Muscle layer of colon (tissue), 2 donors: ENCODE measurements around the gene POLR3H.
A peak's percentile ranks its signal among the peaks of the same experiment; 100 is the strongest.

Source experiments
- H3K27ac ChIP-seq: one replicate; pipeline ENCODE4 v1.7.0; 2013; ENCODE audit warnings: low read depth, mild to moderate bottlenecking, low read length, moderate library complexity
- H3K27me3 ChIP-seq, 2 donors: one replicate each; pipeline ENCODE4 v1.7.0; 2013; ENCODE audit warnings: low read length in 2 of 2, mild to moderate bottlenecking in 2 of 2; ENCODE audit not compliant: insufficient read depth in 2 of 2, control insufficient read depth in 1 of 2
- H3K36me3 ChIP-seq: one replicate; pipeline ENCODE4 v1.7.0; 2013; ENCODE audit warnings: mild to moderate bottlenecking, low read length; ENCODE audit not compliant: insufficient read depth
- H3K4me1 ChIP-seq: one replicate; pipeline ENCODE4 v1.7.0; 2013; ENCODE audit warnings: mild to moderate bottlenecking, low read length; ENCODE audit not compliant: insufficient read depth
- H3K4me3 ChIP-seq, 2 donors: one replicate each; pipeline ENCODE4 v1.7.0; 2013; ENCODE audit warnings: low read length in 2 of 2, low read depth in 1 of 2, mild to moderate bottlenecking in 1 of 2, moderate library complexity in 1 of 2
- H3K9ac ChIP-seq: one replicate; pipeline ENCODE4 v1.7.0; 2013; ENCODE audit warnings: low read length
- H3K9me3 ChIP-seq: one replicate; pipeline ENCODE4 v1.7.0; 2013; ENCODE audit warnings: mild to moderate bottlenecking, low read length
- donor health status: abdominal sarcoma.
- donor health status: Adenocarcinoma of cecum.

The POLR3H gene

DNA sequence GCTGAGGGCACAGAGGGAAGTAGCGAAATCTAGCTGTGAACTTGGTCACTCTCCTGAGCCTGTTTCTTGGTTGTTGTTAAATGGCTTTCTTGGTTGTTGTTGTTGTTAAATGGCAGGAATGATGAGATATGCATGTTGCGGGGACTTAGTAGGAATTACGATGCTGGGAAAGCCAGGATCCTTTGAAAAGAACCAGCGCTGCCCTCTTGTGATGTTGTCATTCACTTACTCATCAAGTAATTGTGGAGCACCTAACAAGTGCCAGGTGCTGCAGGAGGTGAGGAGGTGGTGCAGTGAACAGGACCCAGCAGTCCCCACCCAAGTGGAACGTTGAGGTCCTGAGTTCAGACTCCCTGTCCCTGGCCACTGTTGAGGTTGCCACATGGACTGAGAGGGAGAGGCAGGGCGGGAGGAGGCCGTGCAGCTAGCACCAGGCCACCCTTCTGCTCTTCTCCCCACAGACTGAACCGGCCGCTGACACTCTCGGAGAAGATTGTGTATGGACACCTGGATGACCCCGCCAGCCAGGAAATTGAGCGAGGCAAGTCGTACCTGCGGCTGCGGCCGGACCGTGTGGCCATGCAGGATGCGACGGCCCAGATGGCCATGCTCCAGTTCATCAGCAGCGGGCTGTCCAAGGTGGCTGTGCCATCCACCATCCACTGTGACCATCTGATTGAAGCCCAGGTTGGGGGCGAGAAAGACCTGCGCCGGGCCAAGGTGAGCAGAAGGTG is 36.8 kb downstream of the POLR3H start:
- Histone ChIP-seq H3K36me3 (peaks cover 48% of the 10 kb centered on the region), H3K27me3 (no peaks in the 10 kb centered on the region), H3K9ac (no peak overlapping the region), H3K27ac (no peak overlapping the region), H3K4me1 (peaks cover 13% of the 10 kb centered on the region), H3K9me3 (no peaks in the 10 kb centered on the region), H3K4me3 (no peak overlapping the region)

DNA sequence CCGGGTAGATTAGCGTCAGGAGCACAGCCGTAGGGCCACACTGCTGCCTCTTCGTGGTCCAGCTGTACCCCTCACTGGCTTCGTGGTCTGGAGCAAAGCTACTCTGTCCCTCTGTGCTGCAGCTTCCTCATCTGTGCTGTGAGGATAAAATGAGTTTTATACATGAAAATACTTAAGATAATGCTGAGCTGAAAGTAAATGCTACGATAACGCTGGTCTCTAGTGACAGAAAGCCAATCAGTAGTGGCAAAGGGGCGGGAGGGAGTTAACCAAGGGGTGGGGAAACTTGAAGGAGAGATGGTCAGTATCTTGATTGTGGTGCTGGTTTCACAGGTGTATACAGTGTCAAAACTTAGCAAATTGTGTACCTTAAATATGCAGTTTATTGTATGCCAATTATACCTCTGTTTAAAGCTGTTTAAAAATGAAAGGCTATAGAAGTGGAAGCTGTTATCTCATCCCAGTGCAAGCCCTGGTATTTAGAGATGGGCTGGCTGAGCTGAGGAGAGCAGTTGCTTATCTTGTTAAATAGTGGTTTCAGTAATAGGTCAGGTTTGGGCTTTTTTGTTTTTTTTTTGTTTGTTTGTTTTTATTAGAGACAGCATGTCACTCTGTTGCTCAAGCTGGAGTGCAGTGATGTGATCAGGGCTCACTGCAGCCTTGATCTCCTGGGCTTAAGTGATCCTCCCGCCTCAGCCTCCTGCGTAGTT is 38.6 kb downstream of the POLR3H start:
- no peaks in the 10 kb centered on the region for H3K4me1 ChIP-seq

DNA sequence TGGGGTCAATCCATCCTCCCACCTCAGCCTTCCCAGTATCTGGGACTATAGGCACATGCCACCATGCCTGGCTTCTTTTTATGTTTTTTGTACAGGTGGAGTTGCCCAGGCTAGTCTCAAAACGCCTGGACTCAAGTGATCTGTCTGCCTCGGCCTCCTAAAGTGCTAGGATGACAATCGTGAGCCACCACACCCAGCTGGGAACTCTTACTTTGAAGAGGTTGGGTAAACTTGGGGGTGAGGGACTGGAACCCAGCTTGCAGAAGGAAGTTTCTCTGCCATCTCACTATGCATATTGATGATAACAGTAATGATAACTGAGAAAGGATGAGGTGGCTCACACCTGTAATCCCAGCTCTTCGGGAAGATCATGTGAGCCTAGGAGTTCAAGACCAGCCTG is 39.5 kb downstream of the POLR3H start:
- Histone ChIP-seq H3K4me3 (no peak overlapping the region), H3K36me3 (peaks cover 46% of the 10 kb centered on the region), H3K27me3 (no peaks in the 10 kb centered on the region), H3K27ac (no peak overlapping the region), H3K9me3 (no peaks in the 10 kb centered on the region), H3K4me1 (no peaks in the 10 kb centered on the region), H3K9ac (no peak overlapping the region)

More for the DNA sequence above, 38.6 kb downstream of the POLR3H start:
- no peaks in the 10 kb centered on the region for H3K27me3 ChIP-seq
- no peak overlapping the region for H3K27ac ChIP-seq
- H3K9me3 ChIP-seq: no peaks in the 10 kb centered on the region
- H3K36me3 ChIP-seq: peaks cover 53% of the 10 kb centered on the region
- no peak overlapping the region for H3K4me3 ChIP-seq
- no peak overlapping the region for H3K9ac ChIP-seq

DNA sequence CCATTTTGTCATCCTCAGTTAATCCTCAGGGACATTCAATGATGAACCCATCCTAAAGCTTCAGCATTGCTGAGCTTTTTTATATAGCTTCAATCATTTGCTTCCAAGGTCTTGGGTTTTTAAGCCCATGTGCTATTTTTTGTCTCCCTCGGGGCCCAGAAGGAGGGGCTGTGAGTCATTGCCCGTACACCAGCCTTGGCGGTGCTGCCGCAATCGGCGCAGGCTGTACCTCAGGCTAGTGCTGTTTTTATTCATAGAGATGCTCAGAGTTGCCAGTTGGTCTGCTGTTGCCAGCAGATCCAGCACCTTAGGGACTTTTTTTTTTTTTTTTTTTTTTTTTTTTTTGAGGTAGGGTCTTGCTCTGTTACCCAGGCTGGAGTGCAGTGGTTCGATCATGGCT is 39.9 kb downstream of the POLR3H start:
- H3K4me3 ChIP-seq: no peak overlapping the region
- H3K27me3 ChIP-seq: no peaks in the 10 kb centered on the region
- H3K4me1 ChIP-seq: no peaks in the 10 kb centered on the region
- H3K36me3 ChIP-seq: peaks cover 51% of the 10 kb centered on the region
- H3K27ac ChIP-seq: no peak overlapping the region
- no peaks in the 10 kb centered on the region for H3K9me3 ChIP-seq
- H3K9ac ChIP-seq: no peak overlapping the region

DNA sequence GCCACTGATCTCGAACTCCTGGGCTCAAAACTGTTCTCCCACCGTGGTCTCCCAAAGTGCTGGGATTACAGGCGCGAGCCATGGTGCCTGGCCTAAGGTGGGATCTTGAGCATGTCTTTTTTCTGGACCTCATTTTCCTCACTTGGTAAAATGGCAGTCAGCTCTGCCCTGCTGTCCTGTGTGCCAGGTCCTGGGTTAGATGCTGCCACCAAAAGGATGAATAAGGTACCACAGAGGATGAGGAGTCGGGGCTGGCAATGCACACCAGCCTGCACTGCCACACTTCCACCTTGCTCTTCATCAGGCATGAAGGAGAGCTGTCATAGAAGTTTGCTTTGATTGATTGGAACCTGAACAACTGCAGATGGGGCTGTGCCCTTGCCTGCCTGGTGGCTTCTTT is 43.1 kb downstream of the POLR3H start:
- H3K27me3 ChIP-seq: no peaks in the 10 kb centered on the region
- H3K9ac ChIP-seq: no peak overlapping the region
- no peak overlapping the region for H3K4me3 ChIP-seq
- no peaks in the 10 kb centered on the region for H3K9me3 ChIP-seq
- no peak overlapping the region for H3K27ac ChIP-seq
- H3K4me1 ChIP-seq: no peaks in the 10 kb centered on the region
- peaks cover 38% of the 10 kb centered on the region for H3K36me3 ChIP-seq

DNA sequence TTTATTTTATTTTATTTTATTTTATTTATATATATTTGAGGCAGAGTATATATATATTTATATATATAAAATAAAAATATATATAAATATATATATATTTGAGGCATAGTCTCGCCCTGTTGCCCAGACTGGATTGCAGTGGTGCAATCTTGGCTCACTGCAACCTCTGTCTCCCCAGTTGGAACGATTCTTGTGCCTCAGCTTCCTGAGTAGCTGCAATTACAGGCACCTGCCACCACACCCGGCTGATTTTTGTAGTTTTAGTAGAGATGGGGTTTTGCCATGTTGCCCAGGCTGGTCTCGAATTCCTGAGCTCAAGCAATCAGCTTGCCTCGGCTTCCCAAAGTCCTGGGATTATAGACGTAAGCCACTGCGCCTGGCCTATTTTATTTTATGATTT is 44.0 kb downstream of the POLR3H start:
- Histone ChIP-seq H3K27ac (no peak overlapping the region), H3K9me3 (no peaks in the 10 kb centered on the region), H3K9ac (no peak overlapping the region), H3K4me3 (no peak overlapping the region), H3K27me3 (no peaks in the 10 kb centered on the region), H3K4me1 (no peaks in the 10 kb centered on the region), H3K36me3 (peaks cover 38% of the 10 kb centered on the region)

DNA sequence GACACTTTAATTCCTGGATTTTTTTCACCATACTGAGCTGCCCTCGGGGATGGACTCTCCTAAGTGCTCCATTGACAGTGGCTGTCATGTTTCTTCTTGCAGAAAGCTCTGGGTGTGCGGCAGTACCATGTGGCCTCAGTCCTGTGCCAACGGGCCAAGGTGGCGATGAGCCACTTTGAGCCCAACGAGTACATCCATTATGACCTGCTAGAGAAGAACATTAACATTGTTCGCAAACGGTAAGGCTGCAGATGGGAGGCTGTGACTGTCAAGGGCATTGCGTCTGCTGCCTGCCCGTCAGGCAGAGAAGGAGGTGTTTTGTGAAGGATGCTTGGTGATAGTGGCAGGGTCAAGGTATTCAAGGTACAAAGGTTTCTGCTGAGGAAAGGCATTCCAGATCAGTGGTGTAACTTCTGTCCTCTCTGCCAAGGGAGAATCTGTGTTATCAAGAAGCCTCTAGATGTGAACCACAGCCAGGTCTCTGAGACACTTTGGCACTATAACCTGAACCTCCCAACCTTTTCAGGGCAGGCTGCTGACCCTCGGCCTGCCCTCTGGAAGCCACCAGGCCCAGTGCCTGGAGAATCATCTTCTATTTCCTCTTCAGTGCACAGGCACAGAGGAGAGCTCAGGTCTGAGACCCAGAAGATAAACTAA is 44.5 kb downstream of the POLR3H start:
- Histone ChIP-seq H3K9ac (no peak overlapping the region), H3K4me1 (no peaks in the 10 kb centered on the region)

DNA sequence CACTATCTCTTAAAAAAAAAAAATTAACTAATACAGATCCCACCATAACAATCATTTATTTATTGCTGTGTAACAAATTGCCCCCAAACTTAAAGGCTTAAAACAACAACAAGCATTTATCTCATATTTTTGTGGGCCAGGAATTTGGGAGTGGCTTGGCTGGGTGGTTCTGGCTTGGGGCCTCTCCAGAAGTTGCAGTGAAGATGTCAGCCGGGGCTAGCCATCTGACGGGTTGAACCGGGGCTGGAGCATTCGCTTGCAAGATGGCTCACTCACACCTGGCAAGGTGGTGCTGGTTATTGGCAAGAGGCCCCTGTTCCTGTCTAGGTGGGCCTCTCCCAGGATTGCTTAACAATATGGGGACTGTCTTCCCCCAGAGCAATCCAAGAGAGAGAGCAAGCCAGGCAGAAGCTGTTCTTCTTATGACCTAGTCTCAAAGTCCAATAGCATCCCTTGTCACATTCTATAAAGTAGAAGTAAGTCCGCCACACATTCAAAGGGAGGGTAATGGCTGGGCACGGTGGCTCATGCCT is 45.9 kb downstream of the POLR3H start:
- H3K36me3 ChIP-seq: peaks cover 27% of the 10 kb centered on the region
- no peak overlapping the region for H3K27ac ChIP-seq
- H3K4me3 ChIP-seq: no peak overlapping the region
- no peaks in the 10 kb centered on the region for H3K9me3 ChIP-seq
- no peaks in the 10 kb centered on the region for H3K4me1 ChIP-seq
- no peak overlapping the region for H3K9ac ChIP-seq
- no peaks in the 10 kb centered on the region for H3K27me3 ChIP-seq

More for the DNA sequence above, 44.5 kb downstream of the POLR3H start:
- no peaks in the 10 kb centered on the region for H3K9me3 ChIP-seq
- no peak overlapping the region for H3K27ac ChIP-seq
- H3K27me3 ChIP-seq: no peaks in the 10 kb centered on the region
- no peak overlapping the region for H3K4me3 ChIP-seq
- peaks cover 38% of the 10 kb centered on the region for H3K36me3 ChIP-seq

DNA sequence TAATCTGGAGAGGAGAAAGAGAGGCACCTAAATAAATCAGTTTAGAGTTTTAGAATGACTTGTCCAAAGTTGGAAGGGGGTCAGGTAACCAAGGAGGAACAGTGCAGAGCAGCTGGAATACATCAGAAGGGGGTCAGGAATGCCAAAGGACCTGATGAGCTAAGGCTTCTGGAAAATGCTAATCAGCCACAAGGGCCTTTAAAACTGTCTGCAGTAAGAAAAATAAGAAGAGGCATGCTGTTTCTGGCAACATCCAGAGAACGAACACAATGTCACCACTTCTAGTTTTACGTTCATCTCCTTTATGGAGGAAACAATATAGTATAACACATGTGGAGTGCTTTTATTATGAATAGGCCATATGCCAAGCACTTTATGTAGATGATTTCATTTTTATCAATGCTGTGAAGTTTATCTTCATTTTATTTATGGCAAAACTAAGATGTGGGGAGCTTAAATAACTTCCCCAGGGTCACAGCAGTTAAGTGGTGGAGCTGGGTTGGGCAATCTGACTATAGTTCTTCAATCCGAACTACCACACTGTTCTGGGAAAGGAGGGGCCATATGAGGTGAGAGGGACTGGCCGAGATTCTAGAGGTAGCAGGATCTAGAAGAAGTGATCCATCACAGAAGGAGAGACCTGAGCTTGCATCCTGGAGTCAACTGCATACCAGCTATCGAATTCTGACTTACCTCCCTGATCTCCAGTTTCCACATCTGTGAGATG is 52.7 kb downstream of the POLR3H start:
- H3K36me3 ChIP-seq: peaks cover 8% of the 10 kb centered on the region
- no peak overlapping the region for H3K4me3 ChIP-seq
- no peaks in the 10 kb centered on the region for H3K27me3 ChIP-seq
- H3K4me1 ChIP-seq: peaks cover 34% of the 10 kb centered on the region
- no peaks in the 10 kb centered on the region for H3K9me3 ChIP-seq
- H3K27ac ChIP-seq: peak overlapping the region; percentile 79
- H3K9ac ChIP-seq: no peak overlapping the region

DNA sequence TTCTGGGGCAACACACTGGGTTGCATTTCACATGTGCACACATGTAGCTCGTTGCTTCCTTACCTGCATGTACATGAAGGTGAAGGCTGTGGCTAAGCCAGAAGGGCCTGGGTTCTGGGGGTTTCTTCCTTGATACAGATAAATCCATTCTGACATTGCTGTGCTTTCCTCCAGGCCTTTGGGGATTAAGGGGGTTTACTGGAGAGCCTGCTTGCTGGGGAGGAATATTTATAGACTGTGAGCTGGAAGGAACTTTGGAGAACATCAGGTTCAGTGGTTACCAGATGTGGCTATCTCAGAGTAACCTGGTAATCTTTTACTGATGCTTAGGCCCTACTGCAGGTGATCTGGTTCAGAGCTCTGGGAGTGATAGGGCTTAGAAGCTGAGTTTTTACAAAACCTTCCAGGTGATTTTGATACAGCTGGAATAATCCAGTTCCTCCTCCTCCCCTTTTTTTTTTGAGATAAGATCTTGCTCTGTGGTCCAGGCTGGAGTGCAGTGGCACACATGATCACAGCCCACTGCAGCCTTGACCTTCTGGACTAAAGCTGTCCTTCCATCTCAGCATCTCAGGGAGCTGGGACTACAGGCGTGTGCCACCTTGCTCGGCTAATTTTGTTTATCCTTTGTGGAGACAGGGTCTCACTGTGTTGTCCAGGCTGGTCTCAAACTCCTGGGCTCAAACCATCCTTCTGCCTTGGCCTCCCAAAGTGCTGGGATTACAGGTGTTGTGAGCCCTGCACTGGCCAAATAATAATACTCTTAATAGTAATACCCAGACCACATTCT is 55.5 kb downstream of the POLR3H start:
- Histone ChIP-seq H3K36me3 (peaks cover 5% of the 10 kb centered on the region), H3K4me3 (no peak overlapping the region), H3K4me1 (peaks cover 34% of the 10 kb centered on the region), H3K9me3 (no peaks in the 10 kb centered on the region), H3K27me3 (no peaks in the 10 kb centered on the region), H3K9ac (no peak overlapping the region), H3K27ac (no peak overlapping the region)
